Measurements from ENCODE around the gene TTLL8. TPM values are rescaled to one million over a fixed set of nuclear protein-coding genes. Genes with fewer than 3 reads are reported as not detected.

The TTLL8 gene
- total and polyA plus RNA-seq, 2 experiments from 2014 or later, result not detected

DNA sequence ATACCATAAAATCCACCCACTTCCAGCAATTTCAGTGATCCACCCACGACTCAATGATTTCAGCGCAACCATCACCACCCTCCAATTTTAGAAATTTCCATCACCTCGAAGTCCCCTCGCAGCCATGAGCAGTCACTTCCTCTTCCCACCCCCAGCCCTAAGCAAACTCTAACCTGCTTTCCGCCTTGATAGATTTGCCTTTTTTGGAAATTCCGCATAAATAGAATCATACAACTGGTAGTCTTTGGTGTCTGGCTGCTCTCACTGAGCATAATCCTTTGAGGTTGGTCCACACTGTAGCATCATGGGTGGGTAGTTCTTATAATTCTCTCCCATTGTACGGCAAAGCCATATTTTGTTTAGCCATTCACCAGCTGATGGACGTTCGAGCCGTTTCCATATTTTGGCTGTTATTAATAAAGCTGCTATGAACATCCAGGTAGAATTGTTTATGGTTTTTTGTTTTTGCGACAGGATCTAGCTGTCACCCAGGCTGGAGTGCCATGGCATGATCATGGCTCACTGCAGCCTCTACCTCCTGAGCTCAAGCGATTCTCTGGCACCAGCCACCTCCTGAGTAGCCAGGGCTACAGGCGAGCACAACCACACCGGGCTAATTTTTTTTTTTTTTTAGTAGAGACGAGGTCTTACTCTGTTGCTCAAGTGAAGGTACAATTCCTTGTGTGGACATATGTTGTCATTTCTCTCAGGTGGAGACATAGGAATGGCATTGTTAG is 81.5 kb downstream of the TTLL8 start:
- TF ChIP-seq, protein P1, sequence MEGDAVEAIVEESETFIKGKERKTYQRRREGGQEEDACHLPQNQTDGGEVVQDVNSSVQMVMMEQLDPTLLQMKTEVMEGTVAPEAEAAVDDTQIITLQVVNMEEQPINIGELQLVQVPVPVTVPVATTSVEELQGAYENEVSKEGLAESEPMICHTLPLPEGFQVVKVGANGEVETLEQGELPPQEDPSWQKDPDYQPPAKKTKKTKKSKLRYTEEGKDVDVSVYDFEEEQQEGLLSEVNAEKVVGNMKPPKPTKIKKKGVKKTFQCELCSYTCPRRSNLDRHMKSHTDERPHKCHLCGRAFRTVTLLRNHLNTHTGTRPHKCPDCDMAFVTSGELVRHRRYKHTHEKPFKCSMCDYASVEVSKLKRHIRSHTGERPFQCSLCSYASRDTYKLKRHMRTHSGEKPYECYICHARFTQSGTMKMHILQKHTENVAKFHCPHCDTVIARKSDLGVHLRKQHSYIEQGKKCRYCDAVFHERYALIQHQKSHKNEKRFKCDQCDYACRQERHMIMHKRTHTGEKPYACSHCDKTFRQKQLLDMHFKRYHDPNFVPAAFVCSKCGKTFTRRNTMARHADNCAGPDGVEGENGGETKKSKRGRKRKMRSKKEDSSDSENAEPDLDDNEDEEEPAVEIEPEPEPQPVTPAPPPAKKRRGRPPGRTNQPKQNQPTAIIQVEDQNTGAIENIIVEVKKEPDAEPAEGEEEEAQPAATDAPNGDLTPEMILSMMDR (IDR thresholded peaks at IDR 0.05; ENCODE audit: poor library complexity), result no peak
- TF ChIP-seq EZH2phosphoT487 (IDR thresholded peaks at IDR 0.05; ENCODE audit: low read depth, severe bottlenecking, unreplicated experiment) (no peak), EZH2 (IDR thresholded peaks at IDR 0.05; ENCODE audit: borderline replicate concordance) (no peak)
- H3K27me3 ChIP-seq, result no peaks in the 10 kb centered on the region
- H3K4me2 ChIP-seq, result no peak overlapping the region
- H3K4me1 ChIP-seq (ENCODE audit: insufficient read depth), result peaks cover 4% of the 10 kb centered on the region
- H3K9me2 ChIP-seq (replicated peaks; ENCODE audit: insufficient read depth), result no peaks in the 10 kb centered on the region
- WGBS (ENCODE audit: low lambda C conversion rate, missing lambda C conversion rate), result 78% methylated on average over 15 of the region's 15 CpGs
- no peaks in the 10 kb centered on the region for H3K79me2 ChIP-seq
- no peak overlapping the region for H2AFZ ChIP-seq
- no peak overlapping the region for H3K27ac ChIP-seq
- H3K4me3 ChIP-seq, result no peak overlapping the region
- H3K36me3 ChIP-seq (replicated peaks; ENCODE audit: insufficient read depth, low read depth), result no peaks in the 10 kb centered on the region
- H3K9me3 ChIP-seq (ENCODE audit: low read depth), result no peaks in the 10 kb centered on the region
- no peaks in the 10 kb centered on the region for H4K20me1 ChIP-seq (ENCODE audit: insufficient read depth, poor library complexity, severe bottlenecking)
- DNase-seq (ENCODE audit: low spot score), result no peak

DNA sequence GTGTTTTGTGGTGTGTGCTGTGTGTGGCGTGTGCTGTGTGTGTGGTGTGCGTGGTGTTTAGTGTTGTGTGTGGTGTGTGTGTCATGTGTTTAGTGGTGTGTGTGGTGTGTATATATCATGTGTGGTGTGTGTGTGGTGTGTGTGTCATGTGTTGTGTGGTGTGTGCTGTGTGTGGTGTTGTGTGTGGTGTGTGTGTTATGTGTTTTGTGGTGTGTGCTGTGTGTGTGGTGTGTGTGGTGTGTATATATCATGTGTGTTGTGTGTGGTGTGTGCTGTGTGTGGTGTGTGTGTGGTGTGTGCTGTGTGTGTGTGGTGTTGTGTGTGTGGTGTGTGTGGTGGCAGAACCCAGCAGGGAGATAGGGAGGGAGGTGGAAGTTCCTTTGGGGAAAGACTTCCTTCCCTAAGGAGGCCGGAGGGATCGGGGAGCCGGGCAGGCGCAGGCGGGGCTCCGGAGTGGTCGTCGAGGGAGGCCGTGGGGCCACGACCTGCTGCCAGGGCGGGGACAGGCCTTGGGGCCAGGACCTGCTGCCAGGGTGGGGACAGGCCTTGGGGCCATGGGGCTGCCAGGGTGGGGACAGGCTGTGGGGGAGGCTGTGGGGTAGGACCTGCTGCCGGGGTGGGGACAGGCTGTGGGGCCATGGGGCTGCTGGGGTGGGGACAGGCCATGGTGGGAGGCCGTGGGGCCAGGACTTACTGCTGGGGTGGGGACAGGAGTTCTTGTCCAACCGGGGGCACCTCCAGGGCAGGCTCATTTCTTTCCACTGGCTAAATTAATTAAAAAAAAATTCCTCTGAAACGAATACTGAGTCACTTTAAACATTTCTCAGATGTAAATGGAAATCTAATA is 82.3 kb downstream of the TTLL8 start:
- Histone ChIP-seq H3K9me2 (replicated peaks; ENCODE audit: insufficient read depth) (no peaks in the 10 kb centered on the region), H3K9me3 (ENCODE audit: low read depth) (no peaks in the 10 kb centered on the region), H3K4me2 (no peak overlapping the region), H3K27me3 (no peaks in the 10 kb centered on the region), H3K4me1 (ENCODE audit: insufficient read depth) (peaks cover 11% of the 10 kb centered on the region), H3K27ac (no peak overlapping the region), H3K79me2 (no peaks in the 10 kb centered on the region), H3K36me3 (replicated peaks; ENCODE audit: insufficient read depth, low read depth) (no peaks in the 10 kb centered on the region), H4K20me1 (ENCODE audit: insufficient read depth, poor library complexity, severe bottlenecking) (no peaks in the 10 kb centered on the region), H3K4me3 (no peak overlapping the region), H2AFZ (no peak overlapping the region)
- DNase-seq (ENCODE audit: low spot score), result no peak
- TF ChIP-seq EZH2 (IDR thresholded peaks at IDR 0.05; ENCODE audit: borderline replicate concordance) (no peak), EZH2phosphoT487 (IDR thresholded peaks at IDR 0.05; ENCODE audit: low read depth, severe bottlenecking, unreplicated experiment) (no peak)
- TF ChIP-seq, protein P1 (IDR thresholded peaks at IDR 0.05; ENCODE audit: poor library complexity), result no peak
- WGBS (ENCODE audit: low lambda C conversion rate, missing lambda C conversion rate), result 54% methylated on average over 10 of the region's 17 CpGs

GRCh38 chr22:49973018-49973961 is 84.8 kb downstream of the TTLL8 start:
- no peaks in the 10 kb centered on the region for H3K36me3 ChIP-seq (replicated peaks; ENCODE audit: insufficient read depth, low read depth)
- H3K79me2 ChIP-seq, result no peaks in the 10 kb centered on the region
- H2AFZ ChIP-seq, result no peak overlapping the region
- no peak for TF ChIP-seq EZH2 (IDR thresholded peaks at IDR 0.05; ENCODE audit: borderline replicate concordance)
- TF ChIP-seq, protein P1 (IDR thresholded peaks at IDR 0.05; ENCODE audit: poor library complexity), result no peak
- no peak for TF ChIP-seq EZH2phosphoT487 (IDR thresholded peaks at IDR 0.05; ENCODE audit: low read depth, severe bottlenecking, unreplicated experiment)
- H3K27ac ChIP-seq, result no peak overlapping the region
- H4K20me1 ChIP-seq (ENCODE audit: insufficient read depth, poor library complexity, severe bottlenecking), result no peaks in the 10 kb centered on the region
- H3K4me1 ChIP-seq (ENCODE audit: insufficient read depth), result peaks cover 17% of the 10 kb centered on the region
- no peaks in the 10 kb centered on the region for H3K27me3 ChIP-seq
- peak overlapping the region; percentile 75 for H3K4me2 ChIP-seq
- H3K4me3 ChIP-seq, result no peak overlapping the region
- DNase-seq (ENCODE audit: low spot score), result no peak
- WGBS (ENCODE audit: low lambda C conversion rate, missing lambda C conversion rate), result 95% methylated on average over 5 of the region's 5 CpGs
- H3K9me2 ChIP-seq (replicated peaks; ENCODE audit: insufficient read depth), result no peaks in the 10 kb centered on the region
- H3K9me3 ChIP-seq (ENCODE audit: low read depth), result no peaks in the 10 kb centered on the region
